GM21423 (cell line): ENCODE results near the gene SPATA31D4.
"Not testable (repeated sequence)": the region's sequence is repeated elsewhere in the genome, so short reads cannot be mapped to it uniquely, and the experiment has no call there.

Experiments
- ATAC-seq: cut with Tn5 transposase; IDR thresholded peaks from one replicate; pipeline ENCODE4 v1.9.1; 2021; ENCODE audit warnings: mild to moderate bottlenecking, moderate library complexity; ENCODE audit not compliant: unreplicated experiment

The SPATA31D4 gene

GRCh38 chr9:81928305-81928704 is at the start of gene SPATA31D4:
SPATA31D4 (plus strand) TSS chr9:81928428; CDS start chr9:81928514, 86 bp downstream.
- ATAC-seq = not testable (repeated sequence)

DNA sequence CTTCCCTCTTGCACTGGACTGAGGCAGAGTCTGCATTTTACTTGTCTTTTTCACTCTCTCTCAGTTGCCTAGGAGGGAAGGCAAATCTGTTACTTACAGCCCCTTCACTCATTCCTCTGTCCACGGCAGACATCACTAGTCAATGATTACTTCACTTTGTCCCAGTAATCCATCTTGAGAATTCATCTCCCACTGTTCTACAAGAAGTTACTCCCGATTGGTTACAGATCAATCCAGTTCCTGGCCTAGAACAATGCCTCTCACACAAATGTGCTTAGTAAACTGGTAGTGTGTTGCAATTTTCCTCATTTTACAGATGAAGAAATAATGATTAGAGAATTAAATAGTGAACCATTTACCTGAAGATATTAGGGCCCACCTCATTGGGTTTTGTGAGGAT is 49.7 kb upstream of the SPATA31D4 start:
- no peak for ATAC-seq

- no peak for ATAC-seq
Measured at GRCh38 chr9:81879501-81879916, 48.7 kb upstream of the SPATA31D4 start.

GRCh38 chr9:81885602-81886001 is 42.6 kb upstream of the SPATA31D4 start:
- no peak for ATAC-seq

GRCh38 chr9:81886665-81887064 is 41.6 kb upstream of the SPATA31D4 start:
- no peak for ATAC-seq

- ATAC-seq = no peak
Measured at GRCh38 chr9:81890104-81890503, 38.1 kb upstream of the SPATA31D4 start.

DNA sequence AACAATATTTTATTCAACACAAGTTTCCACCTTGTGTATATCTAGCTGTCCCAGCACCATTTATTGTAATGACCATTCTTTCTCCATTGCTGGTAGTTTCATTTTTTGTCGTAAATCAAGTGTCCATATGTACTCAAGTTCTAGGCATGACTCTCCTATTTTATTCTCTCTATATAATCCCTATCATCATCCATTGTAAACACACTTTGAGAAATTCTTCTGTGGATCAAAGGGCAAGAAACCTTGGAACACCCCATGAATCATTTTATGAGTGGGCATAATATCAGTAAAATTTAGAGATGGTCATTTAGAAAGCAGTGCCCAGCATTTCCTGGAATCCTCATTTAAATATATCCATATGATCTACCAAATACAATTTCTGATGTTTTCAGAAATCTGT is 35.8 kb upstream of the SPATA31D4 start:
- no peak for ATAC-seq

- no peak for ATAC-seq
Measured at GRCh38 chr9:81893929-81894328, 34.3 kb upstream of the SPATA31D4 start.

- ATAC-seq = no peak
Measured at GRCh38 chr9:81894891-81895290, 33.3 kb upstream of the SPATA31D4 start.

DNA sequence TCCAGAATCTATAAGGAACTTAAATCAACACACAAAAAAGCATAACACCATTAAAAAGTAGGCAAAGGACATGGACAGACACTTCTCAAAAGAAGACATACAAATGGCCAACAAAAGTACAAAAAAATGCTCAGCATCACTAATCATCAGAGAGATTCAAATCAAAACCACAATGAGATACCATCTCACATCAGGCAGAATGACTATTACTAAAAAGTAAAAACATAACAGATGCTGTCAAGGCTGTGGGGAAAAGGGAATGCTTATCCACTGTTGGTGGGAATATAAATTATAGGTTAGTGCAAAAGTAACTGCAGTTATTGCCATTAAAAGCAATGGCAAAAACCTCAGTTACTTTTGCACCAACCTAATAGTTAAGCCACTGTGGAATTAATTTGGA is 32.2 kb upstream of the SPATA31D4 start:
- no peak for ATAC-seq

GRCh38 chr9:81898851-81899250 is 29.4 kb upstream of the SPATA31D4 start:
- no peak for ATAC-seq

DNA sequence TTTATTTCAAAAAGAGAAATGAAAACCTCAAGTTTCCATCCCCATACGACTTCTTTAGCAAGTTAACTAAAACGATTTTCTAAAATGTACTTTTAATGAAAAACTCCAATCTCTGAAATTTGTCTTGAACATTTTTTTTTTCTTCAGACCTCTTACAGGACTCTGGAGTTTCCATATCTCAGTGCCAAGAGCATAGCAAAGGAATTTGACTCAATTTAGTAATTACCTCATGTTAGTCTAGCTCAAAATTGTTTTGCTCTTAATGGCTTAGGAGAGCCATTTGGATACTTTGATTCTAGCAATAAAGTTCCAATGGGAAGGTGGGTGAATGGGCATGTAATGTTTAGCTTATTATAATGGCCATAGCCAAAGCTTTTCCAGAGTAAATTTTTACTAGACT is 26.0 kb upstream of the SPATA31D4 start:
- ATAC-seq = no peak

- ATAC-seq = no peak
Measured at GRCh38 chr9:81902626-81903025, 25.6 kb upstream of the SPATA31D4 start.

DNA sequence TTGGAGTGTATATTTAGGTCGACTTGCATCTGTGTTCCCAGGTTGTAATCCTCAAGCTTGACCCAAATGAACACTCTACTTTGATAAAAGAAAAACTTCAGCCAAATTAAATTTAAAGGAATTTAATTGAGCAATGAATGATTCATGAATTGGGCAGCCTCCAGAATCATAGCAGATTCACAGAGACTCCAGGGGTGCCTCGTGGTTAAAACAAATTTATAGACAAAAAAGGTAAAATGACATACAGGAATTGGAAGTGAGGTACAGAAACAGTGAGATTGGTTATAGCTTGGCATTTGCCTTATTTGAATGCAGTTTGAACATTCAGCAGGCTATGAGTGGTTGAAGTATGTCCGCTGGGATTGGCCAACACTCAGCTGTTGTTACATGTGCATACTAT is 21.6 kb upstream of the SPATA31D4 start:
- ATAC-seq = no peak

- no peak for ATAC-seq
Measured at GRCh38 chr9:81912135-81912534, 16.1 kb upstream of the SPATA31D4 start.

DNA sequence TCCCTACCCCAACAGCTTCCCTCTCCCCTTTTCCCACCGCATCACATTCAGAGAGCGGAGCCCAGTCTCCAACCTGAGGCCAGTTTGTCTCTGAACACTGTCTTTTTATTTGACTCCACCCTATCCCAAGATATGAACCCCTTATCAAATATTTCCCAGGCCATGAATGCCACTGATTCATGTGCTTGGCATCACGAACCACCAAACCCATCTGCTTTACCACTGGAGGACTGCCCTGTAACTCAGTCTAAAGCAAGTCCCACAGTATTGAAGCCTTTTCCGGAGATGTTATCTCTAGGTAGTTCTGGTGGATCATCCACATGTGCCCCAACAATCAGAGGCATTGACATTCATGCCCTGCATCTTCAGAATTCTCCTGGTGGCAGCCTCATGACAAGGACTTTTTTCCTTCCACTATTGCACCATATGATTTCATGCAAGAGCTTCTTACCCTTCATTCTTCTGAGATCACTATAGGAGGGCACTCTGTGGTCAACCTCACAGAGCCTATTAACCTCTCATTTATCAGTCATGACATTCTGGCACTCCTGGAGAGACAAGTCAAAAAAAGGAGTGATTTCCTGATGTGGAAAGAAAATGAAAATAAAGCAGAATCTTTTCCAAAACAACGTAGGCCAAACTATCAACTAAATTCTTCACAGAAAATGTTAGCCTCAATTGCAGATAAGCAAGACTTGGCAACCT is 12.3 kb upstream of the SPATA31D4 start:
- ATAC-seq = no peak

DNA sequence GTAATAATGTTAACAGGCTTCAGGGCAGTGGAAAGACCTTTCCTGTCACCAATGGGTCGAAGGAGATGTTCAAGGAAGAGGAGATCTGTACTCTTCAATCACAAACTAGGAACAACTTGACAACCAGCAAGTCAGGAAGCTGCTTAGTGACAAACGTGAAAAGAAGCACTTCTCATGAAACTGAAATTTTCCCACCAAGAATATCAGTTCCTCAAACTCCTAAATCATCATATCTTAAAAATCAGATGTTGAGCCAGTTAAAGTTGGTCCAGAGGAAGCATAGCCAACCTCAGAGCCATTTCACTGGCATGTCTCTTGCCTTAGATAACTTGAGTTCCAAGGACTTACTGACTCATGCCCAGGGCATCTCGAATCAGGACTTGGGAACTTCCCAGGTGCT is 9.7 kb upstream of the SPATA31D4 start:
- ATAC-seq = not testable (repeated sequence)

DNA sequence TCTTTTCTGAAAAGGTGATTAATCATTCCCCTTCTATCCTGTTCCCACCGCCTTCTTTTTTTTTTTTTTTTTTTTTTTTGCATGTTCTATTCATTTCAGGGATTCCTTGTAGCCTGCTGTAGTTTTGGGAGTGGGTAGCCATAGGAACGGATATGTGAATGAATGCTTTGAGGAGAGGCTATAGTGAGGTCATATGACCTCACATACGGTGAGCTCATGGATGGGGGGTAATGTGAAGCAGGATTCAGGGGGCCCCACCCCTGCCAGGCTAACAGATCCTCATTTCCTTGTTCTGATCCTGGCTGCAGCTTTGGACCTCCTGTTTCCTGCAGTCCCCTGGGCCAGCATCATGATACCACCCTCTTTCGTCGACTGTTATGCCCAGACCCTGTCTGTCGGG is 1.9 kb downstream of the SPATA31D4 start:
- ATAC-seq = not testable (repeated sequence)

DNA sequence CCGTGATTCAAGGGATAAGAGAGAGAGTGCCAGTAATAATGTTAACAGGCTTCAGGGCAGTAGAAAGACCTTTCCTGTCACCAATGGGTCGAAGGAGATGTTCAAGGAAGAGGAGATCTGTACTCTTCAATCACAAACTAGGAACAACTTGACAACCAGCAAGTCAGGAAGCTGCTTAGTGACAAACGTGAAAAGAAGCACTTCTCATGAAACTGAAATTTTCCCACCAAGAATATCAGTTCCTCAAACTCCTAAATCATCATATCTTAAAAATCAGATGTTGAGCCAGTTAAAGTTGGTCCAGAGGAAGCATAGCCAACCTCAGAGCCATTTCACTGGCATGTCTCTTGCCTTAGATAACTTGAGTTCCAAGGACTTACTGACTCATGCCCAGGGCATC is 5.3 kb downstream of the SPATA31D4 start:
- not testable (repeated sequence) for ATAC-seq

DNA sequence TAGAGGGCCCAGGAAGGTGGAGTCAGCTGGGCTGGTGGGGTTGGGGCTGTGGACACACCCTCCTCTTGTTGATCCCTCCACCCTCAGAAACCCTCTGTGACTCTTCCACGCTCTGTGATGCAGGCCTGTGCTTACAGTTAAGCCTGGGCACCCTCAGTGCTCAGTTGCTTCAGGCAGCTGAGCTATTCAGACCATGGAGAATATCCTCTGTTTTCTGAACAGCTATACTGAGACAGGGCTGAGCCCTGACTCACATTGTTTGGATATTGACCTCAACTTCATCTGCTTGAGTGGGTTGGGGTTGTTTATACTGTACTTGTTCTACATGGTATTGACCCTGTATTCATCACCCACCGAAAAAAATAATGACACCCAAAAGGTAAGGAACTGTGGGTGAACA is 15.2 kb downstream of the SPATA31D4 start, which contains the start of gene SPATA31D3:
TSS of gene SPATA31D3 (plus strand) at position 108 of the 400 bp plus-strand sequence. CDS start at position 194, 86 bp downstream.
- ATAC-seq = not testable (repeated sequence)

- not testable (repeated sequence) for ATAC-seq
Measured at GRCh38 chr9:81948650-81949049, 20.4 kb downstream of the SPATA31D4 start.

GRCh38 chr9:81953096-81953495 is 24.9 kb downstream of the SPATA31D4 start:
- no peak for ATAC-seq

DNA sequence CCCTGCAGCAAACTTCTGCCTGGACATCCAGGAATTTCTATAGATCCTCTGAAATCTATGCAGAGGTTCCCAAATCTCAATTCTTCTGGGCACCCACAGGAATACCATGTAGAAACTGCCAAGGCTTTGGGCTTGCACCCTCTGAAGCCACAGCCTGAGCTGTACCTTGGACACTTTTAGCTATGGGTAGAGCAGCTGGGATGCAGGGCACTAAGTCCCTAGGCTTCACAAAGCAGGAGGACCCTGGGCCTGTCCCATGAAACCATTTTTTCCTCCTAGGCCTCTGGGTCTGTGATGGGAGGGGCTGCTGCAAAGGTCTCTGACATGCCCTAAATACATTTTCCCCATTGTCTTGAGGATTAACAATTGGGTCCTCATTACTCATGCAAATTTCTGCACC is 27.4 kb downstream of the SPATA31D4 start:
- ATAC-seq = no peak
